ENCODE results near the gene CHPF2.

CHPF2 gene

DNA sequence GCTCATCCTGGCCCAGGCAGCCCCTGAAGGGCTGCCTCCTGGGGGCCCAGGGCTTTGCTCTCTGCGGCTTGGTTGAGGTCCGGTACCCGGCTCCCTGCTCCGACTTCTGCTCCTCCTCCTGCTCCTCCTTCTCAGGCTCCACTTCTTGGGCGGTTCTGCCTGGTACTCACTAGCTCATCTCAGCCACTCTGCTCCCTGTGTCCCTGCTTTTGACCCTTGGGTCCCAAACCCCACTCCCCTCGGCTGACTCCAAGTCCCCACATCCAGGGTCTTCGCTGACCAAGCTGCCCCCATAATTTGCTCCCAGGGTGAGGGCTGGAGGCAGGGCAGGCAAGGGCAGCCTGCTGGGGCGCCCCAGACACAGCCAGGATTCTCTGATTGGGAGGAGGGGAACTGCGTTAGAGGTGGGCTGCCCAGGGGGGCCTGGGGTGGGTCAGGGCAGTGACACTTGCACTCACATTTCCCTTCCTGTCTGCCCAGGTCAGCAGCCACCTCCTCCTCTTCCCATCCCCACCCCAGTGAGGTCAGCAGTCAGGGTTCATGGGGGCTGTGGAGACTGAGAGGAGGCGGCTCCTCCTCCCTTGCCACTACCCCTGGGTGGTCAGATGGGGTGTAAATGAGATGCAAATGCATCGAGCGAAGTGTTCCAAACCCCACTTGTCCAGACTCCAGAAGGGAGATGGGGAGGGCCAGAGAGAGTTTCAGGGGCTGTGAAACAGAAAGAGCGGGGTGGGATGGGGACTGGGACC lies 14.0 kb downstream of the CHPF2 start:
- DNase-seq (ENCODE audit: low spot score), result no peak

DNA sequence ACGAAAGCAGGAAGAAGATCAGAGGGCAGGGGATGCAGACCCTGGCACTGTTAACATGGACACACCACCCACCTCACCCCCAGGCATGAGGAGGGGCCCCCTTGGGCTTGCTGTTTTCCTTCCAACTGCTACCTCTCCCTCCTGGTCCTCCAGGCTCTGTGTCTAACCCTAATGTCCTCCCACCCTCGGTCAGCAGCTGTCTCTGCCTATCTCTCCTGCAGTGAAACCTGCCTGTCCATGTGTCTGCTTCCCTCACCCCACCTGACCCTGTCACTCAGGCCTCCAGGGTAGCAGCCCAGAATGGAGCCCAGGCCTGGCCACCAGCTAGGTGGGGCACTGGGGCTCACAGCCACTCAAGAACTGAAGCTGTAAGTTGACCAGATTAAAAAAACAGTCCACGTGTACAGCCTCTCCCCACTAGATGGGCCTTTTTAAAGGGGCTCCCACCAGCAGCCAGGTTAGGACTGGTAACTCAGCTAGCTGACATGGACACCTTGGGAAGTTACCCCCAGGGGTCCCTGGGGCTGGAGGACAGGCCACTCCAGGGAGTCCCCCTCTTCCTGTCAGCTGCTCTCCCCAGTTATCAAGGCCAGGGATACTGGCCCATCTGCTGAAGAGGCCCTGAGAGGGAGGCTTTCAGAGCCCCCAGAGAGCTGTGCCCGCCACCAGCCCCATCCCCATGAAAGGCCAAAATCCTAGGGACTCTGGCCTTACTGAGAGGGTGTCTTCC lies 14.7 kb downstream of the CHPF2 start:
- DNase-seq (ENCODE audit: low spot score), result no peak

DNA sequence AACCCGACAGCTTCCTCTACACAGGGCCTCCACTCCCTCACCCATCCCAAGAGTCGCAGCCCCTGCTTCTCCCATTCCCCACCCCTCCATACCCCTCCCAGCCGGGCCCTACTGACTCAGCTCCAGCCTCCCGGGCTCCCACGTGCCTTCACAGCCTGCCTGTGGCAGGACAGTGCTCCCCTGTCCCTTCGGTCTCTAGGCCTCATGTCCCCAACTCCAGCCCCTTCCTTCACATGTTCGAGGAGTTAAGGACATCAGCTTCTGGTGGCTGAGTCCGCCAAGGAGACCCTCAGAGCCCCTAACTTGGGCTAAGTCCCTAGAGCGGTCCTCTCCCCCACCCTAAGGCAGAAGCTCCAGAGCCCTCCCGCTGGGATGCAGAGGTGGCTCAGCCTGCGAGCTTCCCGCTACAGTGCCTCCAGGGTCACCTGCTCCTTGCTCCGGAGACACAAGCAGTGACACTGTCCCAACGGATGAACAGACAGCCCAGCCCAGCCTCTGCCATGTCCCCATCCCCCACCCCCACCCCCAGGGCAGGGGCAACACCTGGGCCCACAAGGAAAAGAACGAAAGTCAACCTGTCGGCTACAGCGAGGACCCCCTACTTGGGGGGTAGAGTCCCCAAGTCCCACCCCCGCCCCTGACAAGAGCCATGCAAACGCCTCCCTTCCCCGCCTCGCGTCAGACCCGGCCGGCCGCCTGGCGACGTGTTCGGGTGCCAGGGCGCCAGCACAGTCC lies 15.5 kb downstream of the CHPF2 start:
- DNase-seq (ENCODE audit: low spot score), result no peak

GRCh38 chr7:151248346-151249033 lies 16.2 kb downstream of the CHPF2 start, which contains the start of gene SMARCD3:
Gene SMARCD3 (minus strand): TSS chr7:151248694. CDS start chr7:151248562, 132 bp downstream.
- no peak for DNase-seq (ENCODE audit: low spot score)

DNA sequence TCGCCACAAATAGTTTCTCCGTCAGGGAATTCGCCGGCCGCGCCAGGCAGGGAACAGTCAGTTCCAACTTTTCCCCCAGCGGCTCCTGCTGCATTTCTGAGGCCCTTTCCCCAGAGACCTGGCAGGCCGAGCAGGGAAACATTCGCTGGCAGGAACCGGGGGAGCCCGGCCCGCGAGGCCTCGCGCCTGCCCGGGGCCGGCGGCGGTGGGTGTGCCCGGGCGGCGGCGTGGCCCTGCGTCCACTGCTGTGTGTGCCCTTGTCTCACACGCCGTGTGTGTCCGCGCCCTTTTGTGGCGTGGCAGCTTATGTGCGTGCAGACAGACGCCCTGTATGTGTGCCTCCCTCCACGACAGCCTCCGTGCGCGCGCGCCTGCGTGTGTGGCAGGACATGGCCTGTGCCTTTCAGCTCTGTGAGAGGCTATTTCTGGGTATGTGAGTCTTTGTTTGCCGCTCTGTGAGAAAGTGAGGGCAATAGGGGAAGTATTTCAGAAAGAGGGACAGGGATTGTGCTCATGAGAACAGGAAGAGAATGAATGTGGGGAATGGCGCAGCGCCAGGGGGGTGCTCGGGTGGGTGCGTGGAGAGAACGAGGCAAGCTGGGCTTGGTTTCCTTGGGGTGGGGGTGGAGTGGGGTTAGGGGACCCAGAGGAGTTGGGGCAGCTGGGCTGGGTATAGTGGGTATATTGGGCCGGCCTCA lies 16.9 kb downstream of the CHPF2 start:
- DNase-seq (ENCODE audit: low spot score), result no peak

- no peak for DNase-seq (ENCODE audit: low spot score)
These were observed 17.4 kb downstream of the CHPF2 start for GRCh38 chr7:151249732-151250072.

DNA sequence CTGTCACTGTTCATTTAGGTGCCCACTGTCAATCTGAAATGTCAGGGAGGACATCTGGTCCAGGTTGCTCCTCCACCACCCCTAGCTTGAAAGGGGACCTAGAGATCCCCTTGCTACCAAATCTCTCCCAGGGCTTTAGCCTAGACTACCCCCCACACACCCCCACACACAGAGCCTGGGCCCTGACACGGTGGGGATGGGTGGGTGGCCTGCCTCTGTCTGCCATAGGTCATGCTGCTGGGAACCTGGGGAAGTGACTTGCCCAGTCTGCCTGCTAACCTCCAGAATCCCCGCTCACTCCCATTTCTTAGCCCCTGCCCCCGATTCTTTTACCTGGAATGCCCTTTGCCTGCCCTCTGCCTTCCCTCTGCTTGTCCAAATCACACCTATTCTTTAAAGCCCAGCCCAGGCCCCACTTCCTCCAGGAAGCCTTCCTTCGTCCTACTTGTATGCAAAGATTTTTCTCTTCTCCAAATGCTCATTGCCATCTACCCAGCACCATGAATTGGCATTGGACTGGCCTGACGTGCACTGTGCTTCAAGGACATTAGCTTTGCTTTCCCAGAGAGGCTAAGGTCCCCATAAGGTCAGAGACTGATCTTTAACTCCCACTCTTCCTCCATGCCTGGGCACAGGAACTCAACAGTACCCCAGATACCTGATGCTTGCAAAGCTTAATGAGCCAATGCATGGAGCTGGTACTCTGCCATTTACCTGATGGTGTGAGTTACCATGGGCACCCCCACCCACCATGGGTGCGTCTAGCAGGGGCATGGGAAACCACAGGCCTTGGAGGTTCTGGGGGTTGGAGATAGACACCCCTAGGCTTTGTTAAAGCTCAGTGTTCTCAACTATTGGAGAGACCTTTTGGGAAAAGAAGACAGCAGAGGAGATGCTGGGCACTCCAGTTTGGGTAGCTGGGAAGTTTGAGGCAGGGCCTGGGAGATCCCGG lies 18.2 kb downstream of the CHPF2 start:
- DNase-seq (ENCODE audit: low spot score), result no peak

DNA sequence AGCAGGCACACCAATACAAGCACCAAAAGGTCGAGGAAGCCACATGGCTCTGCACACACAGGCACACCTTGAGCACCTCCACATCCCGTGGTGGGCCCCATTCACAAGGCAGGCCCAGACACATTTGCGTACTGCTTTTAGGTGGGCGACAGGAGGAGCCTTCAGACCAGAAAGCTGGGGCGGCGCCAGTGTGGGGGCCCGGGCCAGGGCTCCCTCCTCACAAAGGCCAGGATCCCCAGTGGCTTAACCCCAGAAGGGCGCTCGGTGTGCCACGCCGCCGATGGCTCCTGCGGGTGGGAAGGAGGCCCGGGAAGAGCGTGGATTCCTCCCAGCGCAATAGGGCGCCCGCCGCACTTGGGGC lies 19.0 kb downstream of the CHPF2 start:
- DNase-seq (ENCODE audit: low spot score), result no peak

- no peak for DNase-seq (ENCODE audit: low spot score)
These were observed 19.6 kb downstream of the CHPF2 start for GRCh38 chr7:151251689-151252560.

DNA sequence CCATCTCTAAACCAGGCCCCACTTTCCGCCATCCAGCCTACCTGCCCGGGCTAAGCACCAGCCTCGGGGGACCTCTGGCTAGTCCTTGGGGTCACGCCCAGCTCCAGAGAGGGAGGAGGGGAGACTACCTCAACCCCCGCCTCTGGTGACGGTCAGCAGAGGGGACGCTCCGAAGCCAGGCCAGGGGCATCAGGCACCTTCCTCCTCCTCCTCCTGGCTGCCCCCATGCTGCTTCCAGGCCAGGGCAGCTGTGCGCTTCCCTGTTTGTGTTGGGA lies 20.2 kb downstream of the CHPF2 start:
- no peak for DNase-seq (ENCODE audit: low spot score)

DNA sequence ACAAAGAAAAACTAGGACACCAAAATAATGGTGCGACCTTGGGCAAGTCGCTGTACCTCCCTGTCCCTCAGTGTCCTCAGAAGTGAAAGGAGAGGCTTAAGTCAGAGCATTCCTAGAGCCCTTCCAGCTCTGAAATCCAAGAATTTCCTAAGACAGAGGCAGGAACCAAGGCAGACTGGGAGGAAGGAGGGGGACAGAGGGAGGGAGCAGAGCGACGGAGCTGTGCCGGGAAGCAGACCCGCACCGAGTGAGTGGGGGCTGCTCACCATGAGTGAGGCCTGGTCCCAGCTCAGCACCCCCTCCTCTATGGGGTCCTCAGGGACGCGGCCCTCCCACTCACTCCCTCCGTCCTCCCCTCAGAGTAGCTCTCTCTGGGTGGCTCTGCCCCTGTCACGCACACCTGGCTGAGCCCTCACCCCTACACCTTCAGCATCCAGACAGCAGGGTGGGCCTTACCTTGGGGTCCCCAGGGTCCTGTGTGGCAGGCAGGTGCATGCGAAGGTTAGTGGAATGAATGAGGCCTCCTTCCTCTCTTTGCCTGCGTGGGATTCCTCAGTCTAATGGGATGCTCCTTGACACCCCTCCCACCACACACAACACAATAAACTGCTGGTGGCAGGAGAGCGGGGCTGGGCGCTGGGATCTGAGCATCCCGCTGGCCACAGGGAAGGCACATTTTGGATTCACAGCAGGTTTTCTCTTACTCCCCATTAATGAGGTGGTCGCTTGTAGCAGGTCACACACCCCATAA lies 20.9 kb downstream of the CHPF2 start:
- DNase-seq (ENCODE audit: low spot score), result no peak

DNA sequence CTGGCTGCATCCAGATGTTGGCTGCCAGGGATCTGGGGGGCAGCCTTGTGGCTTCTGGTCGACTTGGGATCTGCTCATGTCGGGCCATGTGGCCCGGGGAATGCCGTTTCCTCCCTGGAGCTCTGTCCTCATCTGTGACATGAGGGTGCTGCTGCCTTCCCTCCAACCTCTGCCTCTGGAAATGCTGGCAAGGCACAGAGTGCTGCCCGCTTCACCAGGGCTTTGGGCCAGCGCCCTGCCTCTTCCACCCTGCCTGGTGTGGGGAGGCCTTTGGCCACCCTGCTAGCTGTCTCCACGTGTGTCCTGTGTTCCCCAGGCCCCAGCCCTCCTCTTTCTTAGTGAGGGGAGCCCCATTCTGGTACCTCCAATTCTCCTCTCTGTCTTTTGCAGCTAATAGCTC lies 22.0 kb downstream of the CHPF2 start:
- DNase-seq (ENCODE audit: low spot score), result no peak

GRCh38 chr7:151254851-151255250 lies 22.6 kb downstream of the CHPF2 start:
- no peak for DNase-seq (ENCODE audit: low spot score)

DNA sequence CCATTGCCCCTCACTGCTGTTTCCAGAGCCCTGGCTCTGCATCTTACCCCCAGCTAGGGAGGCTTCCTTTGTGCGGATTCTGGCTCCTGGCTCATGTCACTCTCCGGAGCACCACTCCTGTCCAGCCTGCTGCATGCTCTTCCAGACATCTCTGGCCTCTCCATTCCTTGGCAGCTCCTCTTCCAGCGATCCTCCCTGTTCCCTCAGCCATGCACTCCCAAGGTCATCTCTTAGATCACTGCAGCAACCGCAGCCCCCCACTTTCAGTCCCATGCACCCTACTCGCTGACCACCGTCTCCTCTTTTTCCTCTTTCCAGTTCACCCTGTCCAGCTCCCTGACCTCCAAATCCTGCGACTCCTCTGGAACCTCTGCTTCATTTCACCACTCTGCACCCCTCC lies 23.1 kb downstream of the CHPF2 start:
- no peak for DNase-seq (ENCODE audit: low spot score)

- no peak for DNase-seq (ENCODE audit: low spot score)
These were observed 24.2 kb downstream of the CHPF2 start for GRCh38 chr7:151256410-151257045.

GRCh38 chr7:151257990-151258389 lies 25.7 kb downstream of the CHPF2 start:
- DNase-seq (ENCODE audit: low spot score), result no peak

- DNase-seq (ENCODE audit: low spot score), result no peak
These were observed 28.2 kb downstream of the CHPF2 start for GRCh38 chr7:151260471-151260870.

DNA sequence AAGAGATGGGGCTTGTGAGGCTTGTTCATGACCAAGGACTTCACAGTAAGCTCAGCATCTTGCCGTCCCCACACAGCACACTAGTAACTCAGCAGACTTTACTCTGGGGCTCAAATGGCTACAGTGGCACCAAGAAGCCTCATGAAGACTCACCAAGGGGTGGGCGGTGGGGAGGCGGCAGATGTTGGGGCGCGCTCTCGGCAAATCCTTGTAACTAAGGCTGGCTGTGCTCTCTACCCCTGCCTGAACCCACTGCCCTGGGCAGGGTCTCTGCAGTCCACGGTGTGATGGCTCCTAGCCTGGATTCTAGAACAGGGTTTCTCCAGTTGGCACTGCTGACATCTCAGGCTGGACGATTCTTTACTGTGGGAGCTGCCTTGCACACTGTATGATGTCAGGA lies 28.6 kb downstream of the CHPF2 start:
- no peak for DNase-seq (ENCODE audit: low spot score)

GRCh38 chr7:151261529-151261928 lies 29.2 kb downstream of the CHPF2 start:
- DNase-seq (ENCODE audit: low spot score), result no peak
